NCI-H2107 (cell line): ENCODE measurements around the gene SYAP1.
A peak's percentile ranks its signal among the peaks of the same experiment; 100 is the strongest.
"Not testable (repeated sequence)": the region's sequence is repeated elsewhere in the genome, so short reads cannot be mapped to it uniquely, and the experiment has no call there.

Experiments used
- DNase-seq: peaks from one replicate; lab custom pipeline; 2025; lab: John Stamatoyannopoulos, UW

SYAP1 gene

DNA sequence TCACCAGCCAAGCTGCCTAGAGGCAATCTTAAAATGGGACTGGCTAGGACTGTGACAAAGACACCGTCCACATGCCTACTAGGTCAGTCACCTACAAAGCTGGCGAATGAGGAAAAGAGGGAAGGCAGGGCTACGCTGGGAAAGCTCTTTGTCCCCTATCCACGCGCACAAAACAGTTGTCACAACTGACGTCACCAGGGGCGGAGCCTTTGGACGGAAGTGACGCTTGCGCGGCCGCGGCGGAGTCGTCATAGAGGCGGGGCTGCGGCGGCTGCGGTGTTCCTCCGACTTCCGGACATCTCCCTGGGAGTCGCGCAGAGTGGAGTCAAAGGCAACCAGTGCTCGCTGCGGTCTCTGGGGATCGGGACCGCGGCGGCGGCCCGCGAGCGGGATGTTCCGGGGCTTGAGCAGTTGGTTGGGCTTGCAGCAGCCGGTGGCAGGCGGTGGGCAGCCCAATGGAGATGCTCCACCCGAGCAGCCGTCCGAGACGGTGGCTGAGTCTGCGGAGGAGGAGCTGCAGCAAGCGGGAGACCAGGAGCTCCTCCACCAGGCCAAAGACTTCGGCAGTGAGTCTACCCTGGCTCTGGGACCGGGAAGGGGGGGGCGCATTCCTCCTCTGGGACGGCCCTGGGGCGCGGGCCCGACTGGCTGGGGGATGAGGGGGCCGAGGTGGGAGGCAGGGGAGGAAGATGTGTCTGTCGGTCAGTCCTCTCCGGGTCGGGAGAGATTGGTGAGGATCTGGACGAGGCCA lies at the start of gene SYAP1:
Gene SYAP1, plus strand, starts transcription at position 279 of the 751 bp plus-strand sequence. Its CDS starts 113 bp downstream, at position 392.
- DNase-seq = peak; percentile 99

DNA sequence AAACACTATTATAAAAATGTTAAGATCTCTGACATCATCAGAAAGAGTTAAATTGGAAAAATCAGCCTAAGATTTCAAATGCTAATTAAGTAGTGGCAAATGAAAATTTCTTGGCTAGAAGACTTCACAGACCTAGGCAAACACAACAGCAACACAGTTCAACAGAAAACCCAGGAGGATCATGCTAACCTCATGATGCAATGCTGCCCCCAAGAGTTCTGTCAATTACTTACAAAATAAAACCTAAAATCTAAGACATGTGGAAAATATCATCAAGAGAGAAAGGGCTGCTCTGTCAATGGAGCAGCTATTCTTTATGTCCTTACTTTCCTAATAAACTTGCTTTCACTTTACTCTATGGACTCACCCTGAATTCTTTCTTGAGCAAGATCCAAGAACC lies 48.4 kb upstream of the SYAP1 start:
- no peak for DNase-seq

- DNase-seq = no peak
Measured at GRCh38 chrX:16678689-16679088, 40.7 kb upstream of the SYAP1 start.

DNA sequence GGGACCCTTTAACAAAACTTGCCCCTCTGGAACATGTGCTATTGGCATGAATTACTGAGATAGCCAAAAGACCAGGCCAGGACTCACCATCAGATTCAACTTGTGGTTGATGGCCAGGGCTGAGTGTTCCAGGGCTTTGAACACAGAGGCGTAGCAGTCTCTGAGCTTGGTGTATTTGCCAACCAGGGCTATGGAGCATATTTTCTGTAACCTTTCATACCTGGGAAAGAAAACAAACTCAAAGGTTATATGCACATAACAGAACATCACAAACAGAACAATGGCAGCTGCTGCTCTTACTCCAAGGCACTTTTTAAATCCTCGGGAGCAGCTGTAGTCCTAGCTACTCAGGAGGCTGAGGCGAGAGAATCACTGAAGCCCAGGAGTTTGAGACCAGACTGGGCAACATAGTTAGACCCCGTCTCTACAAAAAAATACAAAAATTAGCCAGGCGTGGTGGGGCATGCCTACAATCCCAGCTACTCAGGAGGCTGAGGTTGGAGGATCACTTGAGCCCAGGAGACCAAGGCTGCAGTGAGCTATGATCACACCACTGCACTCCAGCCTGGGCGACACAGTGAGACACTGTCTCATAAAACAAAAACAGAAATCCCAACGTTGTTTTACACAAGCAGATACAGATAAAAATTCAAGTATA lies 36.3 kb upstream of the SYAP1 start:
- no peak for DNase-seq

DNA sequence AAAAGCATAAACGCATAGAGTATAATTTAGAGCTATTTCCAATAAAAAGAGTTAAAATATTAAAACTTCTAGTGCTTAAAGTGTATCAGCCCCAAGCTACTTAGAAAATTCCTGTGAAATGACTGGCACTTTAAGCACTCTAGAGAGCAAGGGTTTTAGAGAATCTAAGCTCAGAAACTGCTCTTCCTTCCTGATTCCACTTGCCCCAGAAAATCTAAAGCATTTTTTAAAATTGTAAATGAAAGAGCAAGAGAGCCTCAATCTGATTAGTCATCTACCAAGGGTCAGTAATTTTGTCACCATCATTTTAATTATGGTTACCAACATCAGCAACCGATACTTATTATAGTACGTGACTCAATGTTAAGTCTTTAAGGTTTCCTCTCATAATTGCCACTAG lies 31.9 kb upstream of the SYAP1 start:
- DNase-seq = no peak

GRCh38 chrX:16695079-16695676 lies 24.2 kb upstream of the SYAP1 start:
- no peak for DNase-seq

GRCh38 chrX:16696956-16697355 lies 22.5 kb upstream of the SYAP1 start:
- no peak for DNase-seq

DNA sequence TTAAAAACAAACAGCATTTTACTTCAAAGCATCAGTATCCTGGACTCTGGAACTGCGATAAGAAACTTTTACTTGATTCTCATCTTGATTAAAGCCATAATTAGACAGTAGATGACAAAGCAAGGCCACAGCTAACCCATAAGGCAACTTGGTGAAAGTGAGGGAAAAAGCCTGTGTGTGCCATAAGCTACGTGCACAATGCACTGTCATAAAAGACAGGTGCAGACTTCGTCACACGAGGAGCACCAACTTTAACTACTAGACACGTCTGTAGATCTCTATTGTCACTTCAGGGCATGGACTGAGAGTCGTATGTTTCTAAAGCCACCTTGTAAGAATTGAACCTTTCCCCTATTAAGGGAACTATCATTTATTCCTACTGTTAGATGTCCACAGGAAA lies 20.0 kb upstream of the SYAP1 start:
- DNase-seq = no peak

GRCh38 chrX:16700734-16701133 lies 18.7 kb upstream of the SYAP1 start:
- no peak for DNase-seq

DNA sequence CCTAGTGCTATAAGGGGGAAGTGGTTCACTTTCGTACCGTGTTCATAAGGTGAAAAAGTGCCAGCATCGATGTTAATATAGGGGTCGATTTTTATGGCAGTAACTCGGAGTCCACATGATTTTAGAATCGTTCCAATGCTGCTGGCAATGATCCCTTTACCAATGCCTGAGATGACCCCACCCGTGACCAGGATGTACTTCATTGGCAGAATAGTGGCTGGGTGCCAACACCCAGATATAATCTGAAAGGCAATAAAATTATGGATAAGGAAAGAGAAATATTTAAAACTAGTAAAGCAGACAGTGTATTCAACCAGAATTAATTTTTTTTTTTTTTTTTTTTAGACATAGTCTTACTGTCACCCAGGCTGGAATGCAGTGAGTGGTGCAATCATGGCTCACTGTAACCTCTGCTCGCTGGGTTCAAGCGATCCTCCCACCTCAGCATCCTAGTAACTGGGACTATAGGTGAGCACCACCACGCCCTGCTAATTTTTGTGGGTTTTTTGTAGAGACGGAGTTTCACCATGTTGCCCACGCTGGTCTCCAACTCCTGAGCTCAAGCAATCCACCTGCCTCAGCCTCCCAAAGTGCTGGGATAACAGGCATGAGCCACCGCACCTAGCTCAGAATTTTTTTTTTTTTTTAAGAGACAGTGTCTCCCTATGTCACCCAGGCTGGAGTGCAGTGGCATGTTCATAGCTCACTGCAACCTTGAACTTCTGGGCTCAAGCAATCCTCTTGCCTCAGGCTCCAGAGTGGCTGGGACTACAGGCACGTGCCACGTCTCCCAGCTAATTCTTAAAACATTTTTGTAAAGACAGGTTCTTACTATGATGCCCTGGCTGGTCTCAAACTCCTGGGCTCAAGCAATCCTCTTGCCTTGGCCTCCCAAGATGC lies 16.5 kb upstream of the SYAP1 start:
- DNase-seq = no peak

DNA sequence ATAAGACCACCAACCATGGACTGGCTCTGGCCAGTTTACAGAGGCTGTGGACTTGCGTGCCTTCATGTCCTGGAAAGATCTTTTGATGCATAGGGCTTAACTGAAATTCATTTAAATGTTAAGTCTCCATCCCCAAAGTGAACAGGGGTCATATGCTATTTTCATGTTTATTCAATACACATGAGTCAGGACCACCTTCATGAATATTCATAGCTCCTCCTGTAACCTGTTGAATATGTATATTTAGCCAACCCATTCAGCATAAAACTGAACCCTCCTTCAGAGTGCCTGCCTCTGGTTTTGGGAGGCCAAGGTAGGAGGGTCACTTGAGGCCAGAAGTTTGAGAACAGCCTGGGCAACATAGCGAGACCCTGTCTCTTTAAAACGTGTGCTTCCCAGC lies 14.0 kb upstream of the SYAP1 start:
- no peak for DNase-seq

DNA sequence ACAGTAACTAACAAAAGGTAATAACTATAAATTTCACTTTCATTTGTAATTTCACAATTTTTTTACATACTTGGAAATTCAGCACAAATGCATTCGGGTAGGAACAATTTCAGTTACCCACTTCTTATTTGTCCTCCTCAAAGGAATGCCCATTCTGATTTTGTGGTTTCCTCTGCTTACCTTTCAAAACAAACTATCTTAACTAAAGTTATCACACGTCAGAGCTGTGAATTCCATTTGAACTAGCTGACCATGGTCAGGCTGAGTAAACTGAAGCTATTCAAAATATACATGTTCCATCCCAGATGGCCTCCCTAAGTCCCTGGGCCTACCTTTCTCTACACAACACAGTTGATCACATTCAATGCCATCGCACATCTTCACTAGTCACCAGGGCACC lies 11.4 kb upstream of the SYAP1 start:
- DNase-seq = no peak

GRCh38 chrX:16711219-16711811 lies 8.1 kb upstream of the SYAP1 start:
- no peak for DNase-seq

DNA sequence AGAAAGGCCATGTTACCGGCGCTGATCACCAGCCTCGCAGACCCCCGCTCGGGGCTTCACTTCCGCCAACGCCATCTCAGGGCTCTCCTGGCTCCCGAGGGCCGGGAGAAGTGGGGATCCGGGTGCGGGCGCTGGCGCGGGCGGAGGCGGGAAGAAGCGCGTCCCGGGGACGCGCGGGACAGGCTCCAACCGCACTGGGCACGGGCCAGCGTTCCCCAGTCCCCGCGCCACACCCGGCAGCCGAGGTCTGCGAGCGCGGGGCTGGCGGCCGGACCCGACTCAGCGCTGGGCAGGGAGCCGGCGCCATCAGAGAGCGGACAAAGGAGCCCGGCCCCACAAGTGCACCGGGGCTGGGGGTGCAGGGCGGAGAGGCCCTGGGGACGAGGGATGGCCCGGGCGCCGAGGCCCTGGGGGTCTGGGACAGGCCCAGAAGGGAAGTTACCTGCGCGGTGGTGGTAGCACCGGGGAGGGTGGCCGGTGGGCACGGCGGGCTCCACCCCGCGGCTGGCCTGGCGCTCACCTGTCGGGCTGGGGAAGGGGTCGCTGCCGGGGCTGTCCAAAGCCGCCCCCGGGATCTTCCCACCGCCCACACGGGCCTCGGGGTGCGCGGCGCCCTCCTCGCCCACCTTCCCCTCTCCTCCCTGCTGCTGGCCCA lies 7.4 kb upstream of the SYAP1 start:
- DNase-seq = no peak

DNA sequence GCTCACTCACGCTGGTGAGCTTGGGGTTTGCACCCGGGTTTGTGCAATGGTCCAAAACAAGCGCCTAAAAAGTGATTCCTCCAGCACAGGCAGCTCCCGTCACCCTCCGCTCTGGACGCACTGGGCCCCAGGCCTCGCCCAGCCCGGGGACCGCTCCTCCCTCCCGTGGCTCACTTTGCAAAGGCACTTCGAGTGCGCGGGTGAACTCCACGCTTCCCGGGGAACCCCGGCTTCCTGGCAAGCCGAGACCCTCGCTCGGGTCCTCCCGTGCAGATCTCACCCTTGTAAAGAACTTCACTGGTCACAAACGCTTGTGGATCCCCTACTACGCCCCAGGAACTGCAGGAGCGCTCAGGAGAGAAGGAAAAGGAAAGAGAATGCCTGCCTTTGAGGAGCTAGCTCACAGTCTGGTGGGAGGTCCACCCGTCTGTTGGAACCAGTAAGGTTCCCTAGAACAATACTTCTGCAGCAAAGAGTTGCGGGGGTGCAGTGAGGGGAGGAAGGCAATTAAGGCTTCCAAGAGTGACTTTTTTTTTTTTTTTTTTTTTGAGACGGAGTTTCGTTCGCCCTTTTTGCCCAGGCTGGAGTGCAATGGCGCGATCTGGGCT lies 6.8 kb upstream of the SYAP1 start, which contains the start of gene CTPS2:
Gene CTPS2, minus strand, starts transcription at position 122 of the 608 bp plus-strand sequence. CDS start 9,767 bp downstream, outside the sequence.
- DNase-seq = peak; percentile 48

DNA sequence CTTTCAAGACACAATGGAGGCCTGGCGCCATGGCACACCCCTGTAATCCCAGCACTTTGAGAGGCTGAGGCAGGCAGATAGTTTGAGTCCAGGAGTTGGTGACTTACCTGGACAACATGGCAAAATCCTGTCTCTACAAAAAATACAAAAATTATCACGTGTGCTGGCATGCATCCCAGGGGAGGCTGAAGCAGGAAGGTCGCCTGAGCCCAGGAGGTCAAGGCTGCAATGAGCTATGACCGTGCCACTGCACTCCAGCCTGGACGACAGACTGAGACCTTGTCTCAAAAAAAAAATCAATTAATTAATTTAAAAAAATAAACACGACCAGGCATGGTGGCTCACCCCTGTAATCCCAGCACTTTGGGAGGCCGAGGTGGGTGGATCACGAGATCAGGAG lies 4.9 kb upstream of the SYAP1 start:
- no peak for DNase-seq

- not testable (repeated sequence) for DNase-seq
Measured at GRCh38 chrX:16715638-16716037, 3.8 kb upstream of the SYAP1 start.

DNA sequence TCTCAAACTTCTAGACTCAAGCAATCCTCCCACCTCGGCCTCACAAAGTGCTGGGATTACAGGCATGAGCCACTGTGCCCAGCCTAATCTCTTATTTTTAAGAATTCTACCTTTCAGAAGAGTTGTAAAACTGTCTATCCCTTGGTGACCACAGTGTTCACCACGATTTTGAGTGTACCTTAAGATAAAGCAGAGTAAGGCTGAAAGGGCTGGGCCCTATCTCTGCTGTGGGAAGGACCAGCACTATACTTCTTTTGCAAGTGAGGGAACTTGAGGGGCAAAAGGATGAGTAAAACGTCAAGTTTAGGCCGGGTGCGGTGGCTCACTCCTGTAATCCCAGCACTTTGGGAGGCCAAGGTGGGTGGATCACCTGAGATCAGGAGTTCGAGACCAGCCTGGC lies 3.0 kb upstream of the SYAP1 start:
- DNase-seq = not testable (repeated sequence)

- no peak for DNase-seq
Measured at GRCh38 chrX:16718824-16719333, 533 bp upstream of the SYAP1 start.

GRCh38 chrX:16722481-16722880 lies 3.1 kb downstream of the SYAP1 start:
- DNase-seq = no peak

DNA sequence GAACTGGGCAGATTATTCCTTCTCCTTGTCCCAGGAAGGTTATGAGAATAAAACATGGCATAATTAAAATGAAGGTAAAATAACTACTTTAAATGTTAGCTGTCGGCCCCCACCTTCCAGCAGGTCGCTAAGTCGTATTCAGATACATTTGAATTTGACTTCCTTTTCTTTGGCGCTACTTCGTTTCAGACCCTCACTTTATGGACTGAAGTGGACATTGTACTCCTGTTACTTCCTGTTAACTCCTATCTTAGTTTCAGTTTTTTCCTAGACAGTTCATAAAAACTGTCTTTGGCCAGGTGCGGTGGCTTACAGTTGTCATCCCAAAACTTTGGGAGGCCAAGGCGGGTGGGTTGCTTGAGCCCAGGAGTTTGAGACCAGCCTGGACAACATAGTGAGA lies 5.7 kb downstream of the SYAP1 start:
- no peak for DNase-seq
